ENCODE results near the gene GTPBP6. TPM values are rescaled to one million over a fixed set of nuclear protein-coding genes. Genes with fewer than 3 reads are reported as not detected.
"Not testable (repeated sequence)": the region's sequence is repeated elsewhere in the genome, so short reads cannot be mapped to it uniquely, and the experiment has no call there.

Gene GTPBP6
- total RNA-seq, 4 donors from 2014 or later: 39.3 to 84.1 (median 56.3) TPM

GRCh38 chrX:270848-271367, 47.7 kb downstream of the GTPBP6 start:
- TF ChIP-seq EP300 (IDR thresholded peaks at IDR 0.05): no peak
- no peak for TF ChIP-seq CTCF (IDR thresholded peaks at IDR 0.05)
- no peak for TF ChIP-seq POLR2A (IDR thresholded peaks at IDR 0.05)
- no peak overlapping the region for H3K4me3 ChIP-seq
- no peaks in the 10 kb centered on the region for H3K36me3 ChIP-seq
- H3K4me1 ChIP-seq: peaks cover 0 to 9% (median 7%) of the 10 kb centered on the region in 4 donors
- 86 to 89% methylated on average over 16 to 21 of the region's 21 CpGs for WGBS, 2 donors
- peak in 1 of 2 donors; percentile 3 for DNase-seq (ENCODE audit: low spot score in 2 of 2)
- H3K27me3 ChIP-seq: peaks cover 0 to 10% of the 10 kb centered on the region in 2 donors
- peaks cover 0 to 3% (median 0%) of the 10 kb centered on the region in 4 donors for H3K9me3 ChIP-seq
- H3K27ac ChIP-seq: no peak overlapping the region

GRCh38 chrX:267771-268261, 50.8 kb downstream of the GTPBP6 start:
- no peaks in the 10 kb centered on the region for H3K4me1 ChIP-seq
- WGBS, 2 donors: 84 to 88% methylated on average over 31 to 32 of the region's 33 CpGs
- no peak overlapping the region for H3K27ac ChIP-seq
- no peaks in the 10 kb centered on the region for H3K36me3 ChIP-seq
- peaks cover 0 to 3% (median 0%) of the 10 kb centered on the region in 4 donors for H3K9me3 ChIP-seq
- no peak for TF ChIP-seq EP300 (IDR thresholded peaks at IDR 0.05)
- TF ChIP-seq CTCF (IDR thresholded peaks at IDR 0.05): no peak
- no peak for TF ChIP-seq POLR2A (IDR thresholded peaks at IDR 0.05)
- no peak overlapping the region for H3K4me3 ChIP-seq
- DNase-seq (ENCODE audit: low spot score in 2 of 2): peak in 1 of 2 donors; percentile 3
- H3K27me3 ChIP-seq: peaks cover 0 to 3% of the 10 kb centered on the region in 2 donors

GRCh38 chrX:265502-265901, 53.1 kb downstream of the GTPBP6 start:
- Histone ChIP-seq H3K27me3 (peaks cover 0 to 3% of the 10 kb centered on the region in 2 donors), H3K36me3 (no peaks in the 10 kb centered on the region), H3K4me3 (no peak overlapping the region), H3K9me3 (peaks cover 0 to 3% (median 0%) of the 10 kb centered on the region in 4 donors), H3K4me1 (no peaks in the 10 kb centered on the region), H3K27ac (no peak overlapping the region)
- TF ChIP-seq POLR2A (IDR thresholded peaks at IDR 0.05): no peak
- WGBS, 2 donors: 82 to 89% methylated on average over 8 of the region's 8 CpGs
- no peak for DNase-seq (ENCODE audit: low spot score in 2 of 2)

- no peak for DNase-seq (ENCODE audit: low spot score in 2 of 2)
- 85 to 88% methylated on average over 16 of the region's 16 CpGs for WGBS, 2 donors
- Histone ChIP-seq H3K36me3 (no peaks in the 10 kb centered on the region), H3K9me3 (peaks cover 0 to 3% (median 0%) of the 10 kb centered on the region in 4 donors), H3K4me3 (no peak overlapping the region), H3K27me3 (peaks cover 0 to 3% of the 10 kb centered on the region in 2 donors), H3K27ac (no peak overlapping the region), H3K4me1 (no peaks in the 10 kb centered on the region)
- TF ChIP-seq POLR2A (IDR thresholded peaks at IDR 0.05) (no peak), CTCF (IDR thresholded peaks at IDR 0.05) (no peak), EP300 (IDR thresholded peaks at IDR 0.05) (no peak)
These were observed 53.8 kb downstream of the GTPBP6 start for GRCh38 chrX:264634-265455.

- H3K9me3 ChIP-seq; H3K4me1 ChIP-seq; H3K36me3 ChIP-seq; H3K4me3 ChIP-seq; DNase-seq (ENCODE audit: low spot score in 2 of 2); H3K27me3 ChIP-seq; H3K27ac ChIP-seq: not testable (repeated sequence)
- 86 to 90% methylated on average over 16 of the region's 16 CpGs for WGBS, 2 donors
These were observed 54.6 kb downstream of the GTPBP6 start for GRCh38 chrX:264006-264405.

GRCh38 chrX:262381-262909, 56.2 kb downstream of the GTPBP6 start:
- WGBS, 2 donors: 78 to 84% methylated on average over 13 of the region's 13 CpGs
- Histone ChIP-seq H3K36me3 (no peaks in the 10 kb centered on the region), H3K4me3 (no peak overlapping the region), H3K27ac (no peak overlapping the region), H3K27me3 (peaks cover 0 to 10% of the 10 kb centered on the region in 2 donors), H3K4me1 (no peaks in the 10 kb centered on the region), H3K9me3 (peaks cover 0 to 3% (median 0%) of the 10 kb centered on the region in 4 donors)
- no peak for TF ChIP-seq POLR2A (IDR thresholded peaks at IDR 0.05)
- no peak for TF ChIP-seq CTCF (IDR thresholded peaks at IDR 0.05)
- TF ChIP-seq EP300 (IDR thresholded peaks at IDR 0.05): no peak
- DNase-seq (ENCODE audit: low spot score in 2 of 2): no peak
